GM21529 (cell line): ENCODE measurements around the gene CHRNA9.
"Not testable (repeated sequence)": the region's sequence is repeated elsewhere in the genome, so short reads cannot be mapped to it uniquely, and the experiment has no call there.

Experiments
- ATAC-seq: cut with Tn5 transposase; IDR thresholded peaks from one replicate; pipeline ENCODE4 v1.9.1; 2021; ENCODE audit not compliant: unreplicated experiment

CHRNA9 gene

GRCh38 chr4:40378619-40379018 is 43.5 kb downstream of the CHRNA9 start:
- ATAC-seq, result no peak

GRCh38 chr4:40379248-40379647 is 44.1 kb downstream of the CHRNA9 start:
- ATAC-seq, result no peak

GRCh38 chr4:40380647-40381046 is 45.5 kb downstream of the CHRNA9 start:
- ATAC-seq, result no peak

- no peak for ATAC-seq
Observed at GRCh38 chr4:40388239-40388638, 53.1 kb downstream of the CHRNA9 start.

GRCh38 chr4:40389986-40390385 is 54.9 kb downstream of the CHRNA9 start:
- no peak for ATAC-seq

GRCh38 chr4:40392241-40392640 is 57.1 kb downstream of the CHRNA9 start:
- not testable (repeated sequence) for ATAC-seq

- no peak for ATAC-seq
Observed at GRCh38 chr4:40394236-40394635, 59.1 kb downstream of the CHRNA9 start.

GRCh38 chr4:40395166-40395900 is 60.2 kb downstream of the CHRNA9 start:
- no peak for ATAC-seq

- ATAC-seq, result no peak
Observed at GRCh38 chr4:40395908-40396793, 61.0 kb downstream of the CHRNA9 start.

GRCh38 chr4:40399578-40399977 is 64.4 kb downstream of the CHRNA9 start:
- ATAC-seq, result no peak

GRCh38 chr4:40401096-40401495 is 66.0 kb downstream of the CHRNA9 start:
- ATAC-seq, result no peak

GRCh38 chr4:40401631-40402030 is 66.5 kb downstream of the CHRNA9 start:
- ATAC-seq, result no peak

- ATAC-seq, result no peak
Observed at GRCh38 chr4:40402556-40402955, 67.4 kb downstream of the CHRNA9 start.

- no peak for ATAC-seq
Observed at GRCh38 chr4:40403081-40403480, 67.9 kb downstream of the CHRNA9 start.
